ENCODE measurements around the gene NRDC. TPM values are rescaled to one million over a fixed set of nuclear protein-coding genes. Genes with fewer than 3 reads are reported as not detected.

Gene NRDC
- polyA plus RNA-seq, 3 donors, result 66.8 to 92.0 (median 74.3) TPM

DNA sequence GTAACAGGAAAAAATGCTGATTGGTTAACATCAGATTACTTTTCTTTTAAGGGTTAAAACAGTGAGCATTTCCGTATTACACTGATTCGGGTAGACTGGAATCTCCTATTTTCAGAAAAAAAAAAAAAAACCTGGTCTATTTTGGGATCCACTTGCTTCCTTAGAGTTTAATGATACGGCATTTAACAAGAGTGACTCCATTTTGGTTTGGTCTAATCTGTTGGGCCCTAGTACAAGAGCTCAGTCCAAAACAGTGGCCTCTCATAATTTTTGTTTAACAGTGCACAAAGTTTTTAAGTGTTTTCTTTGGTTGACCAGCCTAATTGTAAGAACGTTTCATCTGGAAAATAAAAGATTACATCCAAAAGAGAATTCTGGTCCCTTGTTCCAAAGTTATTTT, 120.2 kb downstream of the NRDC start:
- no peaks in the 10 kb centered on the region for H3K4me1 Mint-ChIP-seq
- intact Hi-C loops (cut with micrococcal nuclease), result no loop called here
- no peaks in the 10 kb centered on the region for H3K4me1 ChIP-seq (ENCODE audit: control insufficient read depth in 1 of 2, insufficient read depth in 2 of 2, low read length in 2 of 2)
- no peaks in the 10 kb centered on the region for H3K9me3 ChIP-seq (replicated peaks in 1 of 2; ENCODE audit: control insufficient read depth in 1 of 2, insufficient read depth in 1 of 2, low read length in 2 of 2)
- no peak overlapping the region for H3K4me2 ChIP-seq (replicated peaks; ENCODE audit: extremely low read depth, low read length, poor library complexity, severe bottlenecking)
- H3K36me3 Mint-ChIP-seq, result peaks cover 41 to 58% of the 10 kb centered on the region in 2 donors
- 100% methylated on average over 1 of the region's 4 CpGs for WGBS (ENCODE audit: insufficient coverage)
- H3K27ac ChIP-seq (ENCODE audit: low read depth in 1 of 2, low read length in 2 of 2), result no peak overlapping the region
- H3K79me2 ChIP-seq (ENCODE audit: insufficient read depth, low read length), result no peaks in the 10 kb centered on the region
- TF ChIP-seq, protein P1, sequence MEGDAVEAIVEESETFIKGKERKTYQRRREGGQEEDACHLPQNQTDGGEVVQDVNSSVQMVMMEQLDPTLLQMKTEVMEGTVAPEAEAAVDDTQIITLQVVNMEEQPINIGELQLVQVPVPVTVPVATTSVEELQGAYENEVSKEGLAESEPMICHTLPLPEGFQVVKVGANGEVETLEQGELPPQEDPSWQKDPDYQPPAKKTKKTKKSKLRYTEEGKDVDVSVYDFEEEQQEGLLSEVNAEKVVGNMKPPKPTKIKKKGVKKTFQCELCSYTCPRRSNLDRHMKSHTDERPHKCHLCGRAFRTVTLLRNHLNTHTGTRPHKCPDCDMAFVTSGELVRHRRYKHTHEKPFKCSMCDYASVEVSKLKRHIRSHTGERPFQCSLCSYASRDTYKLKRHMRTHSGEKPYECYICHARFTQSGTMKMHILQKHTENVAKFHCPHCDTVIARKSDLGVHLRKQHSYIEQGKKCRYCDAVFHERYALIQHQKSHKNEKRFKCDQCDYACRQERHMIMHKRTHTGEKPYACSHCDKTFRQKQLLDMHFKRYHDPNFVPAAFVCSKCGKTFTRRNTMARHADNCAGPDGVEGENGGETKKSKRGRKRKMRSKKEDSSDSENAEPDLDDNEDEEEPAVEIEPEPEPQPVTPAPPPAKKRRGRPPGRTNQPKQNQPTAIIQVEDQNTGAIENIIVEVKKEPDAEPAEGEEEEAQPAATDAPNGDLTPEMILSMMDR (IDR thresholded peaks at IDR 0.05), result no peak
- no peaks in the 10 kb centered on the region for H3K27me3 ChIP-seq (ENCODE audit: control insufficient read depth in 2 of 2, insufficient read depth in 2 of 2, low read length in 2 of 2)
- H3K9ac ChIP-seq (ENCODE audit: insufficient read depth, low read length, poor library complexity, severe bottlenecking), result no peak overlapping the region
- H3K27me3 Mint-ChIP-seq (ENCODE audit: low read depth in 3 of 3), result no peaks in the 10 kb centered on the region
- no peak overlapping the region for H3K4me3 ChIP-seq (replicated peaks in 1 of 3; ENCODE audit: low read depth in 2 of 3, low read length in 3 of 3)
- H3K36me3 ChIP-seq (replicated peaks in 1 of 2; ENCODE audit: control insufficient read depth in 1 of 2, insufficient read depth in 2 of 2, low read length in 2 of 2), result peaks cover 22 to 51% of the 10 kb centered on the region in 2 donors
- DNase-seq, result no peak
- no peak overlapping the region for H3K27ac Mint-ChIP-seq
- no peak overlapping the region for H3K4me3 Mint-ChIP-seq
- no peak overlapping the region for H2AFZ ChIP-seq (ENCODE audit: insufficient read depth, low read depth, low read length, poor library complexity, severe bottlenecking)
- H3K9me3 Mint-ChIP-seq, result no peaks in the 10 kb centered on the region
- no peaks in the 10 kb centered on the region for H4K20me1 ChIP-seq (ENCODE audit: insufficient read depth, low read length)

DNA sequence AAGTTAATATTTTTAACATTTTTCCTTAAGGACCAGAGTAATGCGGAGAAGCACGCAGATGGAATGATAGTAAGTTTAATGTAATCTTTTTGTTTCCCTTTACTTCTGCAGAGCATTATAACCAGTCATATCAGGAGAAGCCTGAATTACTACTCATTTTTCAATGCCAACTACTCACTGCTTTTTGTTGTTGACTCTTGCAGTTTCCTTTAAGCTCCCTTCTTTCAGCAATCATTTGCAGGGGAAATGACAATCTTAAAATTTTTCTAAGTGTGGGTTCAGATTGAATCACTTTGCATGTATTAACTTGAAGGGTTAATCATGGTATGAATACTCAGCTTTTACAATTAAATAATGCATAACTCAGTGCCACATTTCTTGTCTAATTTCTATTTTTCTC, 122.2 kb downstream of the NRDC start:
- Histone ChIP-seq H4K20me1 (ENCODE audit: insufficient read depth, low read length) (no peaks in the 10 kb centered on the region), H3K27me3 (ENCODE audit: control insufficient read depth in 2 of 2, insufficient read depth in 2 of 2, low read length in 2 of 2) (no peaks in the 10 kb centered on the region), H3K9ac (ENCODE audit: insufficient read depth, low read length, poor library complexity, severe bottlenecking) (no peak overlapping the region), H2AFZ (ENCODE audit: insufficient read depth, low read depth, low read length, poor library complexity, severe bottlenecking) (no peak overlapping the region), H3K4me2 (replicated peaks; ENCODE audit: extremely low read depth, low read length, poor library complexity, severe bottlenecking) (no peak overlapping the region), H3K79me2 (ENCODE audit: insufficient read depth, low read length) (no peaks in the 10 kb centered on the region), H3K4me3 (replicated peaks in 1 of 3; ENCODE audit: low read depth in 2 of 3, low read length in 3 of 3) (no peak overlapping the region), H3K36me3 (replicated peaks in 1 of 2; ENCODE audit: control insufficient read depth in 1 of 2, insufficient read depth in 2 of 2, low read length in 2 of 2) (peaks cover 15 to 50% of the 10 kb centered on the region in 2 donors), H3K4me1 (ENCODE audit: control insufficient read depth in 1 of 2, insufficient read depth in 2 of 2, low read length in 2 of 2) (no peaks in the 10 kb centered on the region), H3K9me3 (replicated peaks in 1 of 2; ENCODE audit: control insufficient read depth in 1 of 2, insufficient read depth in 1 of 2, low read length in 2 of 2) (no peaks in the 10 kb centered on the region), H3K27ac (ENCODE audit: low read depth in 1 of 2, low read length in 2 of 2) (no peak overlapping the region)
- DNase-seq, result no peak
- H3K4me3 Mint-ChIP-seq, result no peak overlapping the region
- WGBS (ENCODE audit: insufficient coverage), result no CpG with 5 or more reads among the region's 2 CpGs
- intact Hi-C loops (cut with micrococcal nuclease), result no loop called here
- H3K36me3 Mint-ChIP-seq, result peaks cover 49 to 55% of the 10 kb centered on the region in 2 donors
- TF ChIP-seq, protein P1 (IDR thresholded peaks at IDR 0.05), result no peak
- no peak overlapping the region for H3K27ac Mint-ChIP-seq
- no peaks in the 10 kb centered on the region for H3K4me1 Mint-ChIP-seq
- H3K9me3 Mint-ChIP-seq, result peaks cover 0 to 3% (median 0%) of the 10 kb centered on the region in 7 donors
- no peaks in the 10 kb centered on the region for H3K27me3 Mint-ChIP-seq (ENCODE audit: low read depth in 3 of 3)
